ENCODE data around the gene CAMP. TPM values are rescaled to one million over a fixed set of nuclear protein-coding genes. Genes with fewer than 3 reads are reported as not detected.

The CAMP gene
- total RNA-seq, 1 donor from 2014 or later, result not detected

DNA sequence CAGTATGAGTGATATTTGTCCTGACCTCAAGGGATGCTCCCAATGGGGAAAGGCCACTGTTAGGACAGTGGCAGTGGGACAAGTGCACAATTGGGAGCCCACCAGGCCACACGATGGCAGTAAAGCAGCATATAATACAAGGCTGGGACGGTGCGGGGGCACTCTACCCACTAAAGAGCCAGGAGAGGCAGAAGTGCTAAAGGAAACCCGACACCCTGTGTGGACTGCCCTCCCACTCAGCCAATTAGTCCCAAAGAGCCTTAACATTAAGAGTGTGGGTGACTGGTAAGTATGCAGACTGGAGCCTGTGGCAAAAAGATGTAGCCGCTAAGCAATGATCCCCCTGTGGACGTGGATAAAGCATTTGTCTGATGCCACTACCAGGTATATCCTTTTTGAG lies 9.4 kb downstream of the CAMP start:
- DNase-seq (ENCODE audit: low spot score), result peak; percentile 26
- Mint-ChIP-seq H3K4me3 (ENCODE audit: unreplicated experiment) (peak overlapping the region; percentile 48), H3K4me1 (ENCODE audit: low read depth) (peaks cover 8% of the 10 kb centered on the region), H3K36me3 (ENCODE audit: low read depth) (no peaks in the 10 kb centered on the region), H3K27me3 (ENCODE audit: low read depth) (no peaks in the 10 kb centered on the region), H3K27ac (ENCODE audit: unreplicated experiment) (no peak overlapping the region), H3K9me3 (ENCODE audit: low read depth) (no peaks in the 10 kb centered on the region)
- TF ChIP-seq CTCF (IDR thresholded peaks at IDR 0.05), result peak; percentile 79

DNA sequence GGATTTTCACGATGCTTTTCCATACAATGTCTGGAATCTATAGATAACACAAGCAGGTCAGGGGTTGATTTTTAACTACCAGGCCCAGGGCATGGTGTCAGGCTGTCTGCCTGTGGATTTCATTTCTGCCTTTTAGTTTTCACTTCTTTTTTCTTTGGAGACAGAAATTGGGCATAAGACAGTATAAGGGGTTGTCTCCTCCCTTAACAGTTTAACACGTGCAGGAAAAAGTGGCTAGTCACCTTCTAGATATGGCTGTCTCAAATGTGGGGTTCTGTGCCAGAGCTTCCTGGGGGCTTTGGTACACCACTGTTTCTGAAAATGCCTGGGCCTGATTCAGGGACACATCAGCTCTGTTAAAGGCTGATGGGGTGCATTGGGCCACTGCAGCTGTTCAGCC lies 10.2 kb downstream of the CAMP start:
- no peak overlapping the region for H3K27ac Mint-ChIP-seq (ENCODE audit: unreplicated experiment)
- peak; percentile 2 for DNase-seq (ENCODE audit: low spot score)
- H3K4me3 Mint-ChIP-seq (ENCODE audit: unreplicated experiment), result no peak overlapping the region
- H3K9me3 Mint-ChIP-seq (ENCODE audit: low read depth), result no peaks in the 10 kb centered on the region
- no peaks in the 10 kb centered on the region for H3K27me3 Mint-ChIP-seq (ENCODE audit: low read depth)
- no peaks in the 10 kb centered on the region for H3K36me3 Mint-ChIP-seq (ENCODE audit: low read depth)
- H3K4me1 Mint-ChIP-seq (ENCODE audit: low read depth), result peaks cover 8% of the 10 kb centered on the region
- TF ChIP-seq CTCF (IDR thresholded peaks at IDR 0.05), result no peak

GRCh38 chr3:48236531-48236930 lies 13.2 kb downstream of the CAMP start:
- H3K9me3 Mint-ChIP-seq (ENCODE audit: low read depth), result no peaks in the 10 kb centered on the region
- no peak for TF ChIP-seq CTCF (IDR thresholded peaks at IDR 0.05)

GRCh38 chr3:48238531-48239085 lies 15.3 kb downstream of the CAMP start:
- Mint-ChIP-seq H3K4me1 (ENCODE audit: low read depth) (peaks cover 11% of the 10 kb centered on the region), H3K4me3 (ENCODE audit: unreplicated experiment) (no peak overlapping the region), H3K9me3 (ENCODE audit: low read depth) (no peaks in the 10 kb centered on the region), H3K27ac (ENCODE audit: unreplicated experiment) (no peak overlapping the region), H3K36me3 (ENCODE audit: low read depth) (no peaks in the 10 kb centered on the region), H3K27me3 (ENCODE audit: low read depth) (no peaks in the 10 kb centered on the region)
- TF ChIP-seq CTCF (IDR thresholded peaks at IDR 0.05), result no peak
- peak; percentile 26 for DNase-seq (ENCODE audit: low spot score)

More at GRCh38 chr3:48236531-48236930, 13.2 kb downstream of the CAMP start:
- no peak overlapping the region for H3K27ac Mint-ChIP-seq (ENCODE audit: unreplicated experiment)
- DNase-seq (ENCODE audit: low spot score), result no peak
- no peak overlapping the region for H3K4me3 Mint-ChIP-seq (ENCODE audit: unreplicated experiment)
- H3K36me3 Mint-ChIP-seq (ENCODE audit: low read depth), result no peaks in the 10 kb centered on the region
- H3K4me1 Mint-ChIP-seq (ENCODE audit: low read depth), result peaks cover 16% of the 10 kb centered on the region
- no peaks in the 10 kb centered on the region for H3K27me3 Mint-ChIP-seq (ENCODE audit: low read depth)

DNA sequence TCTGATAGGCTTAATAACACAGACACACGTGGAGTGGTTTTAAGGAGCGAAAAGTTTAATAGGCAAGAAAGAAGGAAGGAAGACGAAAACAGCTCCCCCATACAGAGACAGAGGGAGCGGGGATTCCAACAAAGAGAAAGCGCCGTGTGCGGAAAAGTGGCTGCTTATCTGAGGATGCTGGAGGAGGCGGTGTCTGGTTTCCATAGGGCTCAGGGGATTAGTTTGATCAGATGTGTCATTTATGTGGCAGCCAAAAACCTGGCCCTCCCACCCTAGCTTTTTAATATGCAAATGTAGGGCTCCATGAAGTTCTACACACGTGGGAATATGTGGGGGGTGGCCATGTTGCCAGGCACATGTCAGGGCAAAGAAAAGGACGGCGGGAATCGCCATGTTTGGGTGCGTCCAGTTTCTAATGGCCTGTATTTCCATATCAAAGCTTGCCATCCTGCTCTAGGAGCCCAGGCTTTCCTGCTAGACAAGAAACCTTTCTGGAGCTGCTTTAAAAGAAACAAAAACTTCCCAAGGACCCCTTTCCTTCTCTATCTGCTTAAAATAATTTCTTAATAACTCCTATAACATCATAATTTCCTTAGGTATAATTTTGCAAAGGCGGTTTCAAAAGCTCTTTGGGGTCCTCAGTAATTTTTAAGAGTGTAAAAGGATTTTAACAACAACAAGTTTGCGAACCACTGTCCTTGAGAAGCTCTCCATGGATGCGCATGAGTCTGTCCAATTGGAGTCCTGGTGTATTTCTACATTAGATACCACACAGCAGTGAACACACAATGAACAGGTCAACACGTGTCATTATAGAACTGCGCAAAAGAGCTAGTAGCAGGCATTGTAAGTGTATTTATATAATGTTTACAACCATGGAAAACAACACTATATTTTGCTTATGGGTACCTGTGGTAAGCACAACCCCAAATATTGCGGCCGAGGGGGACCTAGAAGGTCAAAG lies 17.0 kb downstream of the CAMP start:
- DNase-seq (ENCODE audit: low spot score), result peak; percentile 33
- peak overlapping the region; percentile 89 for H3K4me3 Mint-ChIP-seq (ENCODE audit: unreplicated experiment)
- TF ChIP-seq CTCF (IDR thresholded peaks at IDR 0.05), result no peak
- peaks cover 11% of the 10 kb centered on the region for H3K4me1 Mint-ChIP-seq (ENCODE audit: low read depth)
- peak overlapping the region; percentile 84 for H3K27ac Mint-ChIP-seq (ENCODE audit: unreplicated experiment)
- H3K27me3 Mint-ChIP-seq (ENCODE audit: low read depth), result no peaks in the 10 kb centered on the region
- no peaks in the 10 kb centered on the region for H3K36me3 Mint-ChIP-seq (ENCODE audit: low read depth)
- no peaks in the 10 kb centered on the region for H3K9me3 Mint-ChIP-seq (ENCODE audit: low read depth)

Data from chondrocyte (in vitro differentiated cells).